NCI-H1436 (cell line): ENCODE data around the gene CEBPA.

Source experiments
- DNase-seq: peaks from one replicate; lab custom pipeline; 2025; lab: John Stamatoyannopoulos, UW

CEBPA gene

DNA sequence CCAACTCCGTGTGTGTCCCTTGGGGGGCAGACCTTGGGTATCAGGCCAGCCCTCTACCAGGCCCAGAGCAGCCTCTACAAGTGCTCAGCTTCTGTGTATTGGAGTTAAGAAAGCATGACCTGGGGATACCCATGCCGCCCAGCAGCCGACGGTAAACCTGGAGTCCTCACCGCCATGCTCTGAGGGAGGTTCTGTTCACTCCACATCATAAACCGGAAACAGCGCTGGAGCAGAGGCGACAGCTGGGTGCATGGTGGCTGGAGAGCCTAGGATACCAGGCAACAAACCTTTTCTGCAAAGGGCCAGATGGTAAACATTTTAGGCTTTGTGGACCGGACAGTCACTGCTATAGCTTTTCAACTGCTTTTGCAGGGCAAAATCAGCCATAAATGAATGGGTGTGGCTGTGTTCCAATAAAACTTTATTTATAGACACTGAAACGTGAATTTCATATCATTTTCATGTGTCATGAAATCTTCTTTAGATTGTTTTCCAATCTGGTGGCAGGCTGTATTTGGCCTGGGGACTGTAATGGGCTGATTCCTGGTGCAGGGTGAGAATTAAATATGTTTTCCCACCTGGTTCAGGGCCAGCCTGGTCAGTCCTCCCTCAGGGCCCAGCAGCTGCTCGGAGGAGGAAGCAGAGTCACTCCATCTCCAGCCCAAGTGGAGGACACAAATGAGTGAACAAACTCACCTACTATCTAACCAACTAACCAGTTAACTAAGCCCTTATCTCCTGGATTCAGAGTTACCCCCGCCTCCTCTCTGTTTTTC, 30.9 kb downstream of the CEBPA start:
- no peak for DNase-seq

DNA sequence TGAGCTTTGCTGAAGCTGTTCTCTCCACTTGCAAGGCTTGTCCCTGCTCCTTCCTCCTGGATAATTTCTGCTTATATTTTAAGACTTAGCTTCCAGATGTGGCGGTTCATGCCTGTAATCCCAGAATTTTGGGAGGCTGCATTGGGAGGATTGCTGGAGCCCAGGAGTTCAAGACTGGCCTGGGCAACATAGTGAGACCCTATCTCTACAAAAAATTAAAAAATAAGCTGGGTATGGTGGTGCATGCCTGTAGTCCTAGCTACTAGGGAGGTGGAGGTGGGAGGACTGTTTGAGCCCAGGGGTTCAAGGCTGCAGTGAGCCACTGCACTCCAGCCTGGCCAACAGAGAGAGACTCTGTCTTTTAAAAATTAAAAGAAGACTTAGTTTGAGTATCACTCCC, 31.6 kb downstream of the CEBPA start:
- no peak for DNase-seq

DNA sequence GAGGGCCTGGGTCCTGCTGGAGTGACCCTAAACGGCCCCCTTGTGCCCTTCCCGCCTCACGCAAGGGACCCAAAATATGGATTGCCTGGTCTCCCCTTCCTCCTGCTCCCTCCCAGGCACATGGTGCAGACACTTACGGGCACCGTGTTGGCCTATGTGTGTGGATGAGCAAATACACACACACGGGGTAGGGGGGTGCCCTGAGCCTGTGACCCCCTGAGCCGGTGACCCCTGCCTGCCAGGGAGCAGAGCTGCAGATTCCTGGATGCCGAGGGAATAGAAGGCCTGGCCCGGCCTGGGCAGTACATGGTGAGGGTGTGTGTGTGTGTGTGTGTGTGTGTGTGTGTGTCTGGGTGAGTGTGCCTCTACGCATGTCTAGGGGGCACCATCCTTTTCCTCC, 33.3 kb downstream of the CEBPA start:
- DNase-seq = no peak

DNA sequence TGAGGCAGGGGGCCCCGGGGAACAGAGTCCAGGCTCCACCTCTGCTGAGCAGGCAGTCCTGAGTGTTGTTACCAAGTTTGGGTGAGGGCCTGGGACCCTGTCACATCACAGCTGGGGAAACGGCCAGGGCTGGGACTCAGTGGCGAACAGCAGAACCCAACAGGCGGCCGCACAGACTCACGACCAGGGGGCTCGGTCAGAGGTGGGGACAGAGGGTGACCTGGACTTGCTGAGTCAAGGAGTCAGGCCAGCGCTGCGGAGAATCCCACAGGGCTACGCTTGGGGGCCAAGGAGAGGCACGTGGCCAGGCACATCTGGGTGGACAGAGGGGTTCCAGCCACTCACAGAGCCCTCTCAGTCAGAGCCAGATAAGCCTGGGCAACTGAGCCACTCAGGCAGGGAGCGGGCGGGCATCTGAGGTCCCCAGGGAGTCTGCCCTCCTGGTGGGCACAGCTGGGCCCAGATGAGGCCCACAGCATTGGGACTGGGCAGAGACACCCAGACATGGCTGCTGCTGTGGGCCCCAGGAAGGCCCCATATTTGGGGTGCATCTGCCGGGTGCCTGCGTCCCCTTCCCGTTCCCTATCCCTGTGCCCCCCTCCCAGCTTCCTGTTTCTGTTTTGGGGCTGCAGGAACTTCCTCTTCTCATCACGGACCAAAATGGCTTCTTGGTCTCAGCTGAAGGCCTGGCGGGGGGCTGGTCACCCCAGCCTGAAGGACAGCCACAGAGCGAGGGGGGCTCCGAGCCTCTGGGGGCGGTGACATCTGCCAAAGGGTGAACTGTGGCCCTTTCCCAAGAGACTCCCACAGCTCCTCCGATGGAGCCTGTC, 34.0 kb downstream of the CEBPA start:
- no peak for DNase-seq

DNA sequence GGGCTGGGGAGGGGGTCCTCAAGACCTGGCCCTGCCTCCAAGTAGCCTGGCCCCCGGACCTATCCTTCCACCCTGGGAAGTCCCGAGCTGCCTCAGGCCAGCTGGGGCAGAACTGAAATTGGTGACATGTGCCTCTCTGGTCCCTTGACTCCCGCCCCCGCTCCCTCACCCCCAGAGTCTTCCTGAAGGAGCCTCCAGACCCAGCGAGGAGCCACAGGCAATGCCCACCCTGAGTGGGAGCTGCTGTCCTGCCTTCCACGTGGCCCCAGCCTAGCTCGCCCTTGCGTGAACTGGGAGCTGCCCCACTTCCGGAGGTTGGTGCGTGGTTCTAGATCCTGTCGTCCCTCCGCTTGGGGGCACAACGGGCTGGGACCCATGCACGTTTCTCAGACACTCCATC, 34.6 kb downstream of the CEBPA start:
- DNase-seq = no peak

DNA sequence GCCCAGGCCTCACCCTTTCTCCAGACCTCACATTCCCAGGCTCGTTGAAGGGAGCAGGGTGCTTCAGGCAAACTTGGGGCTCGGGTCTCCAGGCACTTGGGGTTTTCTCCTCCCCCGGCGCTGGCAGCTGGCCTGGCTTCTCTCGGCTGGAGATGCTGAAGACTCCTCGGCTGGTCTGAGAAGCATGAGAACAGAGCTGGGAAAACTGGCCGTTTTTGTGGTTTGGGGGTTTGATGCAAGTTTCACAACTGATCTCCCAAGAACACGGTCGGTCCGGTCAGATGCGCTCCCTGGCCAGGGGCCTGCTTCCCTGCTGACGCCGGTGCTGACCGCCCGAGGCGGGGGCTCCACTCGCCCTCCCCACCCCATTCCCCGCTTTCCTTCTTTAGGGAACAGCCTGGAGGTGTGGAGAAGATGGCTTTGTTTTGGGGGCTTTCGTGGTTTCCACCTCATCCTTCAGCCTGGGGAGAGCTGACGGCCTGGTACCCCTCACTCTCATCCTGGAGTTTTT, 35.3 kb downstream of the CEBPA start:
- no peak for DNase-seq

DNA sequence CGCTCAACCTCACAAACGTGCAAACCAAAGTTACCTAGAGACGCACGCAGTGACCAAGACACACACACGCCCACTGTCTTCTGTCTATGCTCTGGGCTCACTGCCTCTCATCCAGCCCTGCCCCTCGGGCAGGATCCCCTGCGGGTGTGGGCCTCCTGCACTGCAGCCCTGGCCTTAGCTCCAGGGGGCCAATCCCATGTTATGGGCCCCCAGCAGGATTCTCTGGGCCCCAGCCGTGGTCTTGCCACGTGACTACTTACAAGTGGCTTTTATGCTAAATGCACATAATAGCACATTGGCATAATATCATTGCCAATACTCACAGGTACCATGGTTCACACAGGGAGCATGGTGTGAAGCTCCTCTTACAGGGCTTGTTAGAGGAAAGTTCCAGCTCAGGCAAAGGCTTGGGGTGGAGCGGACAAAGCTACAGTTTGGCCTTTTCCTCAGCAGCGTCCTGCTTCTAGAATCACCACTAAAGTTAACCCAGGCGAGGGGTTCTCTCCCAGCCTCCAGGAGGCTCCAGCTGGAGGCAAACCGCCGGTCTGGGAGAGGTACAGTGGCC, 37.4 kb downstream of the CEBPA start:
- DNase-seq = no peak

DNA sequence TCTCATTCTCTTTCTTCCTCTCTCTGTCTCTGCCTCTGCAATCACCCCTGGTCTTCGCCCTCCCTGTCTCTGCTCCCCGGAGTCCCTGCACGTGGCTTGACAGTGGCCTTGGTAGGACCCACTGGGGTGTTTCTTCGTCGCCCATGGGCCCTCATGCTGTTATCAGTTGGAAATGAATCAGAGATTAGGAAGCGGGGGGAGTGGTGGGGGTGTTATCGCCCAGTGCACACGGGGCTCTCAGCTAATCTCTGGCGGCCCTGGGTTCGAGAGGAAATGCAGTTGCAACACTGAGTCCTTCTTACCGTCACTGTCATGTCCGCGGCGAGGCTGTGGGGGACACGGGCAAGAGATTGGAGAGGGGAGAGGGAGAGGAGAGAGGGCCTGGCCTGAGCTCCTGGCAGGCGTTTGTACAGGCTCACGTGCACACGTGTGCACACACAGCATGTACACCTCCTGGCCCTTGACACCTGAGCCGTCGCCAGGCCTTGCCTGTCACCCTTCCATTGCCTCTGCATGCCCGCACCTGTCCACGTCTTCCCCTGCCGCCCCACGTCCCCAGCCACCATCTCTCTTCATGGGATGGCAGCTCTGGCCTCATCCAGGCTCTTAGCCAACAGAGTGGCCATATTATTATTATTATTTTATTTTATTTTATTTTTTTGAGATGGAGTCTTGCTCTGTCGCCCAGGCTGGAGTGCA, 38.9 kb downstream of the CEBPA start:
- DNase-seq = no peak

DNA sequence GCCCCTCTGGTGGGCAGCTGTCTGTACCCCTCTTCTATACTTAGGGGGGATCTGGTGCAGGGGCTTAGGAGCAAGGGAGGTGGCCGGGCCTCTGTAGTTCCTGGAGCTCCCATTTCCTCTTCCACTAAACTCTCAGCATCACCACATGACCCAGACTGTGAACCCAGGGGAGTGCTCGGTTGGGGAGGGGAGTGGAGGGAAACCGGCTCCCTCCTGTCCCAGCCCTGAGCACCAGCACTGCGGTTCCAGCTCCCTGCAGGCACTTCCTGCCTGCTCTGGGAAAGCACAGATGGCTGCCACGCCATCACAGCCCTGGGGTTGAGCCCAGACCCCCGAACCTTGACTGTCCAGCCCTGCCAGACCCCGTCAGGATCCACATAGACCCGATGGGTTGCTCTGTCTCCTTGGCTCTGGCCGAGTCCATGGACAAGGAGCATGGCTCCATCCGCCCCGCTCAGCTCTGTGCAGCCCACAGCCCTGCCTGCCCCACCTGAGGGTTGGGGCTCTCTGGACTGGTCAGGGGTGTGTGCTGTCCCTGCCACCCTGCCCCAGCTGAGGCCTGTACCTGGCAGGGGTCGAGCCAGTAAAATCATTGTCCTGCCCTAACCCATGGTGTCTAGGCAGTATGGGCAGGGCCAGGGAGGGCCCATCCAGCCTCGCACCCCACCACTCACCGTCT, 40.7 kb downstream of the CEBPA start:
- no peak for DNase-seq

DNA sequence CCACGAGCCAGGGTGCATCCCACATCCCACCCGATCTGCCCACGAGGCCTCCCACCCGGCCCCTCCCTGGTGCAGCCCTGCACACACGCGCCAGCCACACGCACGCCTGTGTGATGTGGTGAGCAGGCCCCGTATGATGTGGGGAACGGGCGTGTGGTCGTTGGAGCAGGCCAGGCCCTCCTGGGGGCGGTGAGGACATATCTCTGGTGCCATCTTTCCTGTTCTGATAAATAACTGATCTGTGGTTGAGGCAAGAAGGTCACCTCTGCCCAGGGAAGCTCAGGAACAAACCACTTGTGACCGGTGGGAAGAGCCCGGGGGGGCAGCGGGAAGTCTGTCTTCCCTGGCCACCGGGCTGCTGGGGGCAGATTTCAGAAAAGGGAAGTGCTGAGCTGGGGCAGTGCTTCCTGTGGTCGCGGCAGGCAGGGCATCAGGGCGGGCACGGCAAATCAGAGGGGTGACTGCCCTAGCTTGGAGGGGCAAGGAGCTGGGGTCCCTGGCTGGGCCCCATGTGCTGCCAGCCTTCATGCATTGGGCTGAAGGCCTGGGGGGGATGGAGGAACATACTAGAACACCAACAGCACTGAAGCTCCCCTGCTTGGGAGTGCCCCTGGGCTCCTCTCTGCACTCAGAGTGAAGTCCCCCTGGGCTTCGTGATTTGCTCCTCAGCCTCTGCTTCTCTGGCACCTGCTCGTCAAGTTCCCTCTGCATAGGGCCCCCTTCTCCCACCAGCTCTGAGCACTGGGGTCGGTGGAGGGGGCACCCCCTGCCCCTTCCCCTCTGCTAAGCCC, 41.5 kb downstream of the CEBPA start:
- DNase-seq = no peak

DNA sequence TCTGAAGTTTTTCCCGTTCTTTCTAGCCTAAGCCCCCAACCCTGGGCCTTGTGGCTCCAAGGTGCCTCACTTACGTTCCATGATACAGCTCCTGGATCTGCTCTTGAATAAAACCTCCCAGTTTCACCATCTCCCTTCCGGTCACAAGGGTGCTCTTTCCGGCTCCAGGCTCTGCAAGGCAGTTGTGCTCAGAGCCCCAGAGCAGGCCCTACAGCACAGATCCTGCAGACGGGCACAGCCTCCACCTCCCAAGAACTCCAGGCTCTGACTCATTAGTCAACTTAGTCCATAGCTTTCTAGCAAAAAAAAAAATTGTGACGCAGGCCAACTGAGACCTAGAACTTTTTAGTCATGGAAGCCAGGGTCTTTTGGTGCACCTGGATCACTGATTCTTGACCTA, 42.8 kb downstream of the CEBPA start:
- DNase-seq = no peak

DNA sequence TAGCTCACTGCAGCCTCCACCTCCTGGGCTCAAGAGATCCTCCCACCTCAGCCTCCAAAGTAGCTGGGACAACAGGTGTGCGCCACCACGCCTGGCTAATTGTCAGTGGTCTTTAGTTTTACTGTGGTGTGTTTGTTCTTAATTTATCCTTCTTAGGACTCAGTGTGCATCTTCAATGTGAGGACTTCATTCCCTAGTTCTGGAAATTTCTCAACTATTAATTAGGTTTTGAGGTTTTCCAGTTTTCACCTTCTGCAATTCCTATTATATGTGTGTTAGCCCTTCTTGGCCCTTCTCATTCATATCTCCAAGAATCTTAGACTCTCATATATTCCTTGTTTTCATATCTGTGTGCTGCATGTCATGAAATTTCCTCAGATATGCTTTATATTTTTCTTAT, 44.5 kb downstream of the CEBPA start:
- DNase-seq = no peak

DNA sequence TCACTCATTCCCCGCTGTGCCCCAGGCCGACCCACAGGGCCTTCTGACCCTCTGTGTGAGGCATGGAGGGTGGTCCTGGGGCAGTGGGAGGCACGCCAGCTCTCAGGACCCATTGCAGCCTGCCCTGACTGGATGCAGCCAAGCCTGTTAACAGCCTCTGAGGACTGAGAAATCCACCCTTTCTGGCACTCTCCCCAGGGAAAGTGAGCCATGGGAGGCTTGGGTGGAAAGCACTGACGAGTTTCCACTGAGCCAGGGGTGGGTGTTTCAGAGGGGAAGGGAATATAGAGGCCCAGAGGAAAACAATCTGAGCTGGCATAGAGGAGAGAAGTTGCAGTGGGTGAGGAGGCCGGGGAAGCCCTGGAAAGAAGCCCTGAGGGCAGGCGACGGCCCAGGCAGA, 46.1 kb downstream of the CEBPA start:
- no peak for DNase-seq

DNA sequence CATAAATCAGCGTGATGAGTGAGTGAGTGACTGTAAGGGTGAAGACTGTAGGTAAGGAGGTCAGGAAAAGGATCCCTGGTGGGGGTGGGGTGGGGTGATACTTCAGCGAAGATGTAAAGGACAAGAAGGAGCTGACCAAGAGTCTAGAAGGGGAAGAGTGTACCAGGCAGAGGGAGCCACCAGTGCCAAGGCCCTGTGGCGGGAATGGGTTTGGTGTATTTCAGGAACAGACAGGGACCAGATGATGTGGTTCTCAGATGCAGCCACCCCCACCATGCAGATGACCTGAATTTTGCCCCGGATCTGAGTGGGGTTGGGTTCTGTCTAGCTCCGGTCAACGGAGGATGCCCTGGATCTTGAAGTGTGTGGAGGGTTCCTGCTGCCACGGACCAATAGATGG, 46.6 kb downstream of the CEBPA start:
- DNase-seq = no peak

DNA sequence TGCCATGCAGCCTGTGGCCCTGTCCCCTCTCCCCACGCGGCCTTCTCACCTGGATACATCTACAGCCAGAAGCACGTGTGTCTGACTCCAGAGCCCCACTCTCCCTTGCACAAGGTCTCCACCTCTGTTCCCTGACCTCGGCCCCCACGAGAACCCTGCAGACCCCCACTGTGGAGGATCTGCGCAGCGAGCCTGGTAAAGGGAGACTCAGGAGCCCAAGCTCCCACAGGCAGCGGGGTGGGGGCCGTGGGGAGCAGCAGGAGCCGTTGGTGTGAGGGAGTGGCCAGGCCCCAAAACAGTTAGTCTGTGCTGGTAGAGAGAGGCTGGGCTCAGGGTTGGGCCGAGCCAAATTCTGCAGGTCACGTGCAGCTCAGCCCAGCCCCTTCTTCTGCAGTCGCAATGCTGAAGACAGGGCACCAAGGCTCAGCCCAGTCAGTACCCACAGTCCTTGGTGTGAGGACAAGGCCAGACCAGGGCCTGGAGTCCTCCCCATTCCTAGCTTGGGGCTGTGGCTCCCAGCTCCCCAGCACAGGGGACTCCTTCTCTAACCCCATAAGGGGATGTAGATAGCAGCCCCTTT, 48.0 kb downstream of the CEBPA start:
- no peak for DNase-seq

DNA sequence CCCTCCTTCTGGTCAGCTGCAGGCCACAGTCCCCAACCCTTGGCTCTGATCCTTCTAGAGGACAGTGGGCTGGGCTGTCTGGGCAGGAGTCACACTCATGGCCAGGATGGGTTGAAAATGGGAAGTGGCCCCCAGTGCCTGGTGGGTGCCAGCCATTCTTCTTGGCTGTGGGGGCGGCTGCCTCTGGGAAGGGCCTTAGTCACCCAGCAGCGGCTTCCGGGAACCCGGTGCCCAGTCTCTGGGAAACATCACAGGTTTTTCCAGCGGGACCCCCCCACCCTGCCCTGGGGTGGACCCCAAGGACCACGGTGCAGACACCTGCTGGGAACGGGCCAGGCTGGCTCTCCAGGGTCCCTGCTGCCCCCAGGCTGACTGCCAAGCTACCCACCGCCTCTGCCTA, 49.4 kb downstream of the CEBPA start:
- DNase-seq = no peak

DNA sequence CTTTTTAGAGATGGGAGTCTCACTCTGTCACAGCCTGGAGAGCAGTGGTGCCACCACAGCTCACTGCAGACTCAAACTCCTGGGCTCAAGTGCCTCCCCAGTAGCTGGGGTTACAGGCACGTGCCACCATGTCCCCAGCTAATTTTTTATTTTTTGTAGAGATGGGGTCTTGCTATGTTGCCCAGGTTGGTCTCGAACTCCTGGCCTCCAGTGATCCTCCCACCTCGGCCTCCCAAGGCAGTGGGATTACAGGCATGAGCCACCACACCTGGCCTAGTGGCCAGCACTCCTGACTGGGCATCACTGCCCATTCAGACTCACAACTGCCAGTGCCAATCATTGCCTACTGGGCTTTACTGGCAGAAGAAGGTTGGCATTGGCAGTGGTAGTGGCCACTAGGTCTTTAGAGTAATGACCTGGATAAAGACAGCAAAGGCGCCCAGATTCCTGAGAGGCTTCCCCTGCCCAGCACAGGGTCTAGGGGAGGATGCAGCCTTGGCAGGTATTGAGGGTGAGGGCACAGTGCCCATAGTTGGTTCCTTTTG, 49.8 kb downstream of the CEBPA start:
- DNase-seq = no peak

DNA sequence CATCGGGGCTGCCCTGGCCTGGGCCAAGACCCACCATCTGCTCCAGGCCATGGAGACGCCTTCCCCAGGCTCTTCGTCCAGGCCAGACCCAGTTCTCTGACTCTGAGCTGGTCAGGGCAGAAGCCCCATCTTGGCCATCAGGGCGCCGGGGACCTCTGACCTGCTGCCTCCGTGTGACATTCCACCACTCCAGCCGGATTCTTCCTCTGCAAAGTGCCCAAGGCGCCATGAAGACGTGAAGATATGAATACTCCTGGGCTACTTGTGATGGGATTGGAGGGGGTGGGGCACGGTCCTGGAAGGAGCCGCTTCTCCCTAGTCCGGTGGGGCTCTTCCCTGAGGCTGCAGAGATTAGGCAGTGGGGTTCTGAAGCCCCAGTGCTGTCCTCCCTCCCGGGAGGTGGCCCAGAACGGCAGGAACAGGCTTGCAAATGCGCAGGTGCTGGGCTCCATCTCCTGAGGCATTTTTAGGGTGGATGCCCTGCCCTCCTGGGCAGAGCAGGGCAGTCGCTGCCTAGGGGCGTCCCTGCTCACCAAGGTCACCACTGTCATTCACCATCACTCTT, 50.7 kb downstream of the CEBPA start:
- DNase-seq = no peak

DNA sequence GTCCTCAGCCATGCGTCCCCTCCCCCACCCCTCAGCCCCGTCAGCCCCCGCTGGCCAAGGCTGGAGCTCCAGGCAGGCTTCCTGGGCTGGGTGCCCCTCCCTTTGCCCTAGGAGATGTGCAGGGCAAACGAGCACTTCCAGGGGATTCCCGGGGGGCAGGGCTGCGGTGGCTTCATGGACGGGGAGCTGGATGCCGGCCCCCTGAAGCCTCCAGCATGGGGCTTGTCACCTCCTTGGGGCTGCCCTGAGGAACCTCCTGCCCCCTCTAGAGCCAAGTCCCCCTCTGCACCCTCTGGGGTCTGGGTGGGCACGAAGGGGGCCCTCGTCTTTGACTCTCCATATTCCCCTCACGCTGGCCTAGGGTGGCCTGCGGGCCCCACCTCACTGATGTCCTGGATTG, 51.3 kb downstream of the CEBPA start:
- DNase-seq = no peak

DNA sequence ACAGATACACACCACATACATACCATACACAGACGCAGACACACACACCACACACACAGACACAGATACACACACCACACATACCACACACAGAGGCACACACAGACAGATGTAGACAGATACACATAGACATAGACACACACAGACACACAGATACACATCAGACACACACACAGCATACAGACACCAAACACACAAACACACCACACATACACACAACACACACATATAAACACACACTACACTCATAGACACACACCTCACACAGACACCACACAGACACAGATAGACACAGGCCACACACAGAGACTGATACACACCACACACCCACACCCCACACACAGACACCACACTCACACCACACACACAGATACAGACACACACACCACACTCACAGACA, 51.8 kb downstream of the CEBPA start:
- DNase-seq = no peak
